ENCODE measurements around the gene THAP7. TPM values are rescaled to one million over a fixed set of nuclear protein-coding genes. Genes with fewer than 3 reads are reported as not detected.

The THAP7 gene
- total and polyA plus RNA-seq, 2 of the 13 experiments (the other 11 are each of a cell fraction or from before 2014, with no cell fraction given): 13.0 to 25.5 TPM

DNA sequence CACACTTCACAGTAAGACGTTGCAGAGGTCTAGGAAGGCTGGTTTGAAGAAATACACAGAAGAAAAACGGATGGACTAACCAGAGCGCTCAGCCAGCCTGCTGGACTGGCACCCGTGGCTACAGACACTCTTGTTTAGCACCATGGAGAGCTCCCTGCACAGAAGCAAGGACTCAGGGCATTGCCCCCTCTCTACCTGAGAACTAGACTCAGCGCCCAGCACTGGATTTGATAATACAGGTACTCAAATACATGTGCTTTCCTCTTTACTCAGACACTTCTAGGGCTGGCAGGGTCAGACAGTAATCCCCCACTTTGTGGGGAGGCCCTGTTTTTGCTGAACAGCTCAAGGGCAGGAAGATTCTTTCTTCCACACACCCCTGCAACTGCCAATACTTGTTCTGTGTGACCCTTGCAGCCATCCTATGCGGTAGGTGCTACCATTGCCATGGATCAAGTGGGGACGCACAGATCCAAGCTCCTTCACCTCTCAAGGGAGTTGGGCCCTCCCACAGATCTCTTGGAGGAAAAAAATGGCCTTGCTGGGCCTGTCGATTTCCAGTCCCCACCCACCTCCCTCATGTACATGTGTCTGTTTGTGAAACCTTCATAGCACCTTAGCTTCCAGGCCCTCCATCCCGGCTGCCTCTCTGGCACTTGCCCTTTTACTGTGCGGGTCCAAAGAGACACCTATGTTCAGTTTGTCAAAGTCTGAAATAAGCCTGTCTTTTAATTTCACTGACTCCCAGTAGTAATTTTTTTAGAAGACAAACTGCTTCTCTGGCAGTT lies 7.9 kb upstream of the THAP7 start (continued):
- TF ChIP-seq, protein P1, sequence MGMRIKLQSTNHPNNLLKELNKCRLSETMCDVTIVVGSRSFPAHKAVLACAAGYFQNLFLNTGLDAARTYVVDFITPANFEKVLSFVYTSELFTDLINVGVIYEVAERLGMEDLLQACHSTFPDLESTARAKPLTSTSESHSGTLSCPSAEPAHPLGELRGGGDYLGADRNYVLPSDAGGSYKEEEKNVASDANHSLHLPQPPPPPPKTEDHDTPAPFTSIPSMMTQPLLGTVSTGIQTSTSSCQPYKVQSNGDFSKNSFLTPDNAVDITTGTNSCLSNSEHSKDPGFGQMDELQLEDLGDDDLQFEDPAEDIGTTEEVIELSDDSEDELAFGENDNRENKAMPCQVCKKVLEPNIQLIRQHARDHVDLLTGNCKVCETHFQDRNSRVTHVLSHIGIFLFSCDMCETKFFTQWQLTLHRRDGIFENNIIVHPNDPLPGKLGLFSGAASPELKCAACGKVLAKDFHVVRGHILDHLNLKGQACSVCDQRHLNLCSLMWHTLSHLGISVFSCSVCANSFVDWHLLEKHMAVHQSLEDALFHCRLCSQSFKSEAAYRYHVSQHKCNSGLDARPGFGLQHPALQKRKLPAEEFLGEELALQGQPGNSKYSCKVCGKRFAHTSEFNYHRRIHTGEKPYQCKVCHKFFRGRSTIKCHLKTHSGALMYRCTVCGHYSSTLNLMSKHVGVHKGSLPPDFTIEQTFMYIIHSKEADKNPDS (CRISPR knock-in tag; IDR thresholded peaks at IDR 0.05): no peak
- TF ChIP-seq ZFP36L1 (CRISPR knock-in tag; IDR thresholded peaks at IDR 0.05): 0 out of 2 replicates have a peak, but pooled peaks have one; percentile 36
- 0 out of 2 replicates have a peak, but pooled peaks have one; percentile 30 for TF ChIP-seq ZFP1 (CRISPR knock-in tag; IDR thresholded peaks at IDR 0.05)
- peak; percentile 86 for TF ChIP-seq SAP130 (CRISPR knock-in tag; IDR thresholded peaks at IDR 0.05; ENCODE audit: low read depth)
- no peak for TF ChIP-seq POGZ (CRISPR knock-in tag; IDR thresholded peaks at IDR 0.05)
- TF ChIP-seq ZFP41 (CRISPR knock-in tag; IDR thresholded peaks at IDR 0.05; ENCODE audit: borderline replicate concordance): no peak
- peak; percentile 62 for TF ChIP-seq KAT8 (CRISPR knock-in tag; IDR thresholded peaks at IDR 0.05)
- peak; percentile 39; the same call in 1 of the 2 replicates for TF ChIP-seq CEBPG (CRISPR knock-in tag; IDR thresholded peaks at IDR 0.05)
- TF ChIP-seq MATR3 (CRISPR knock-in tag; IDR thresholded peaks at IDR 0.05): no peak
- TF ChIP-seq HMGXB3 (CRISPR knock-in tag; IDR thresholded peaks at IDR 0.05; ENCODE audit: borderline replicate concordance): peak; percentile 91
- no peak for TF ChIP-seq ESRRA (CRISPR knock-in tag; IDR thresholded peaks at IDR 0.05; ENCODE audit: low read depth)
- no peak for TF ChIP-seq ZNF563 (CRISPR knock-in tag; IDR thresholded peaks at IDR 0.05)
- no peak; the same call in 1 of the 2 replicates for TF ChIP-seq NFYC (CRISPR knock-in tag; IDR thresholded peaks at IDR 0.05)
- TF ChIP-seq SAFB2 (CRISPR knock-in tag; IDR thresholded peaks at IDR 0.05; ENCODE audit: borderline replicate concordance, low read depth): no peak
- no peak for TF ChIP-seq HOXD1 (CRISPR knock-in tag; IDR thresholded peaks at IDR 0.05)
